ENCODE data around the gene GUCA2A. TPM values are rescaled to one million over a fixed set of nuclear protein-coding genes. Genes with fewer than 3 reads are reported as not detected.

GUCA2A gene
- total and polyA plus RNA-seq, 2 of the 8 experiments (the other 6 are each of a cell fraction or from before 2014, with no cell fraction given): not detected

- TF ChIP-seq CHD7 (IDR thresholded peaks at IDR 0.05; ENCODE audit: insufficient replicate concordance, low read length) (no peak), TAF1 (IDR thresholded peaks at IDR 0.05; ENCODE audit: low read depth, low read length) (no peak), TCF12 (IDR thresholded peaks at IDR 0.05; ENCODE audit: low read depth, low read length) (no peak), SIX5 (IDR thresholded peaks at IDR 0.05; ENCODE audit: low read depth, low read length) (no peak), HDAC2 (IDR thresholded peaks at IDR 0.05; ENCODE audit: borderline replicate concordance in 1 of 2, low read depth in 2 of 2, low read length in 2 of 2) (no peak), CTCF (IDR thresholded peaks at IDR 0.05; ENCODE audit: control extremely low read depth in 1 of 3, insufficient read depth in 1 of 3, low read depth in 1 of 3, low read length in 3 of 3) (no peak)
Observed at GRCh38 chr1:42168763-42169162, 4.2 kb upstream of the GUCA2A start (continued).

Measured in H1 (cell line).